Measurements from ENCODE around the gene SDR42E2.
"Not testable (repeated sequence)": the region's sequence is repeated elsewhere in the genome, so short reads cannot be mapped to it uniquely, and the experiment has no call there.

The SDR42E2 gene

GRCh38 chr16:22123759-22124490 is 38.4 kb upstream of the SDR42E2 start:
- TF ChIP-seq, protein P1, sequence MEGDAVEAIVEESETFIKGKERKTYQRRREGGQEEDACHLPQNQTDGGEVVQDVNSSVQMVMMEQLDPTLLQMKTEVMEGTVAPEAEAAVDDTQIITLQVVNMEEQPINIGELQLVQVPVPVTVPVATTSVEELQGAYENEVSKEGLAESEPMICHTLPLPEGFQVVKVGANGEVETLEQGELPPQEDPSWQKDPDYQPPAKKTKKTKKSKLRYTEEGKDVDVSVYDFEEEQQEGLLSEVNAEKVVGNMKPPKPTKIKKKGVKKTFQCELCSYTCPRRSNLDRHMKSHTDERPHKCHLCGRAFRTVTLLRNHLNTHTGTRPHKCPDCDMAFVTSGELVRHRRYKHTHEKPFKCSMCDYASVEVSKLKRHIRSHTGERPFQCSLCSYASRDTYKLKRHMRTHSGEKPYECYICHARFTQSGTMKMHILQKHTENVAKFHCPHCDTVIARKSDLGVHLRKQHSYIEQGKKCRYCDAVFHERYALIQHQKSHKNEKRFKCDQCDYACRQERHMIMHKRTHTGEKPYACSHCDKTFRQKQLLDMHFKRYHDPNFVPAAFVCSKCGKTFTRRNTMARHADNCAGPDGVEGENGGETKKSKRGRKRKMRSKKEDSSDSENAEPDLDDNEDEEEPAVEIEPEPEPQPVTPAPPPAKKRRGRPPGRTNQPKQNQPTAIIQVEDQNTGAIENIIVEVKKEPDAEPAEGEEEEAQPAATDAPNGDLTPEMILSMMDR (IDR thresholded peaks at IDR 0.05; ENCODE audit: low read depth, low read length, missing control alignments), result no peak
- in situ Hi-C loops (cut with HindIII; ENCODE audit: low sequenced_read_pairs), result no loop called here
- no peak overlapping the region for H3K4me3 ChIP-seq (ENCODE audit: low read depth, low read length)
- DNase-seq (ENCODE audit: low read depth), result no peak

GRCh38 chr16:22124583-22125284 is 37.6 kb upstream of the SDR42E2 start:
- in situ Hi-C loops (cut with HindIII; ENCODE audit: low sequenced_read_pairs), result no loop called here
- H3K4me3 ChIP-seq (ENCODE audit: low read depth, low read length), result no peak overlapping the region
- TF ChIP-seq, protein P1 (IDR thresholded peaks at IDR 0.05; ENCODE audit: low read depth, low read length, missing control alignments), result no peak
- no peak for DNase-seq (ENCODE audit: low read depth)

DNA sequence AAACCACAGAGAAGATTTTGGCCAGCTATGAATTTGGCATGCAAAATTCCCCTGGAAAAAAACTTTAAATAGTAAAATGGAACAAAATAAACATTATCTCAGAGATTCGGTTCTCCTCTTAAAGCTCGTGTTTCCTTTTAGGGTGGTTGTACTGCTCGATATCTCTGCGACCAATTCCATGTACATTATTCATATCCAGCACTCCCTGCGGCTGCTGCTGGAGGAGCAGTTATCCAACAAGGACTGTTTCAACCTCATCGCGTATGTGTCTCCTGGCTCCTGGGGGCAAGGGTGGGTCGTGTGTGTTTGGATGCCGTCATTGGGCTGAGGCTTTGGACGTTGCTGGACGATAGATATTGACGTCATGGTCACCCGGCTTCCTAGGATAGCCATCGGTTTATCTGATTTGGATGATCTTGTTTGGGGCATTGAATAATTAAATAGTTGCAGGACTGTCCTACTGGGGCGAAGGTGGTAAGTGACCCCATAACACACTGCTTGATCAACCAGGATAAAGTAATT is 36.2 kb upstream of the SDR42E2 start:
- in situ Hi-C loops (cut with HindIII; ENCODE audit: low sequenced_read_pairs), result no loop called here

GRCh38 chr16:22128537-22128936 is 33.8 kb upstream of the SDR42E2 start:
- in situ Hi-C loops (cut with HindIII; ENCODE audit: low sequenced_read_pairs); H3K4me3 ChIP-seq (ENCODE audit: low read depth, low read length); DNase-seq (ENCODE audit: low read depth): not testable (repeated sequence)

More for the DNA sequence above, 36.2 kb upstream of the SDR42E2 start:
- TF ChIP-seq, protein P1 (IDR thresholded peaks at IDR 0.05; ENCODE audit: low read depth, low read length, missing control alignments), result no peak
- no peak overlapping the region for H3K4me3 ChIP-seq (ENCODE audit: low read depth, low read length)
- DNase-seq (ENCODE audit: low read depth), result no peak

DNA sequence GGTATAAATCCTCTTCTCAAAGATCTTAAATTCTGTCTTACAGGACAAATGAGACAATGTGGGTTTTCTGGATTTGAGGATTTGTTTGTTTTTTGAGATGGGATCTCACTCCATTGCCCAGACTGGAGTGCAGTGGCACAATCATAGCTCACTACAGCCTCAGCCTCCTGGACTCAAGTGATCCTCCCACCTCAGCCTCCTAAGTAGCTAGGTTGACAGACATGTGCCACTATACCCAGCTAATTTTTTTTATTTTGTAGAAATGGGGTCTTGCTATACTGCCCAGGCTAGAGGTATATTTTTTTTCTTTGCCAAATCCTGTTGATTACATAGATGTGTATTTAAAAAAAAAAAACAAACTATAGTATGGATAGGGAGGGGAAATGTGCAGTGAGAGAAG is 31.8 kb upstream of the SDR42E2 start:
- TF ChIP-seq, protein P1 (IDR thresholded peaks at IDR 0.05; ENCODE audit: low read depth, low read length, missing control alignments), result no peak
- no peak for DNase-seq (ENCODE audit: low read depth)
- in situ Hi-C loops (cut with HindIII; ENCODE audit: low sequenced_read_pairs), result no loop called here
- no peak overlapping the region for H3K4me3 ChIP-seq (ENCODE audit: low read depth, low read length)

- in situ Hi-C loops (cut with HindIII; ENCODE audit: low sequenced_read_pairs), result no loop called here
- H3K4me3 ChIP-seq (ENCODE audit: low read depth, low read length), result no peak overlapping the region
- TF ChIP-seq, protein P1 (IDR thresholded peaks at IDR 0.05; ENCODE audit: low read depth, low read length, missing control alignments), result no peak
- no peak for DNase-seq (ENCODE audit: low read depth)
Measured at GRCh38 chr16:22132801-22133200, 29.5 kb upstream of the SDR42E2 start.

DNA sequence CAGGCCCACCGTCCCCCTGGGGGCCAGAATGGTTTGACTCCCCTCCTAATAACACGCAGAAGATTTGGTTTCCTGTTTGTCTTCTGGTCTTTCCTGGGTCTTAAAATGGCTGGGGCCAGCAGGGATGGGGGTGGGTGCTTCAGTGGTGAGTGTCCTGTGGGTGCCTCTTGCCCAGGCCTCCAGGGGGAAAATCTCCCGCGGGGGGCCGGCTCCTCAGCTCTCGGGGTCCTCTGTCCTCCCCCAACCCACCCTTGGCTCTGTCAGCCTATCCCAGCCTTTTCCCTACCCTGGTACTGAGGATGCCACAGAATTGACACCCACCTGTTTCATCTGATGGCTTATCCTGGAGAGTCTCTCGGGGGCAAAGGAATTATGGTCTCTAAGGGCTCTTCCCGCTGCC is 23.8 kb upstream of the SDR42E2 start:
- in situ Hi-C loops (cut with HindIII; ENCODE audit: low sequenced_read_pairs), result no loop called here
- no peak for DNase-seq (ENCODE audit: low read depth)
- TF ChIP-seq, protein P1 (IDR thresholded peaks at IDR 0.05; ENCODE audit: low read depth, low read length, missing control alignments), result no peak
- H3K4me3 ChIP-seq (ENCODE audit: low read depth, low read length), result no peak overlapping the region

Data from astrocyte of the cerebellum (primary cell).